Trophoblast cell (in vitro differentiated cells and primary cell): Measurements from ENCODE around the gene EXOC3.
"Not testable (repeated sequence)": the region's sequence is repeated elsewhere in the genome, so short reads cannot be mapped to it uniquely, and the experiment has no call there.

Source experiments
- DNase-seq, 2 donors: peaks; one replicate each; pipeline ENCODE4 v3.0.0-alpha.2; 2016
- H2AFZ ChIP-seq: 2 replicates; pipeline ENCODE4 v1.6.1; 2013; ENCODE audit warnings: low read length, moderate library complexity, mild to moderate bottlenecking; ENCODE audit not compliant: insufficient read depth, poor library complexity
- H2AK5ac ChIP-seq: 2 replicates; pipeline ENCODE4 v1.6.1; 2013; ENCODE audit warnings: mild to moderate bottlenecking, low read length
- H2BK120ac ChIP-seq: 2 replicates; pipeline ENCODE4 v1.6.1; 2013; ENCODE audit warnings: low read length, mild to moderate bottlenecking, moderate library complexity; ENCODE audit not compliant: insufficient read depth, poor library complexity
- H2BK12ac ChIP-seq: 2 replicates; pipeline ENCODE4 v1.6.1; 2013; ENCODE audit warnings: mild to moderate bottlenecking, low read length, moderate library complexity
- H2BK5ac ChIP-seq: 2 replicates; pipeline ENCODE4 v1.6.1; 2013; ENCODE audit warnings: low read length, low read depth, moderate library complexity, mild to moderate bottlenecking; ENCODE audit not compliant: poor library complexity
- H3K14ac ChIP-seq: 2 replicates; pipeline ENCODE4 v1.6.1; 2013; ENCODE audit warnings: mild to moderate bottlenecking, low read length
- H3K18ac ChIP-seq: 2 replicates; pipeline ENCODE4 v1.6.1; 2013; ENCODE audit warnings: mild to moderate bottlenecking, low read length
- H3K23ac ChIP-seq: 2 replicates; pipeline ENCODE4 v1.6.1; 2013; ENCODE audit warnings: low read length
- H3K27ac ChIP-seq: 2 replicates; pipeline ENCODE4 v1.5.1; 2013; ENCODE audit warnings: low read depth, mild to moderate bottlenecking, inconsistent platforms, low read length, moderate library complexity
- H3K27me3 ChIP-seq: 2 replicates; pipeline ENCODE4 v1.6.1; 2013; ENCODE audit warnings: inconsistent platforms, mild to moderate bottlenecking, low read length, moderate library complexity; ENCODE audit not compliant: insufficient read depth
- H3K36me3 ChIP-seq, 2 experiments: 1 replicate in 1 of 2; 2 replicates in 1 of 2; pipeline ENCODE4 v1.6.1; 2013; ENCODE audit warnings: low read length in 2 of 2, mild to moderate bottlenecking in 2 of 2, moderate library complexity in 1 of 2; ENCODE audit not compliant: insufficient read depth in 2 of 2, control insufficient read depth in 1 of 2
- H3K4ac ChIP-seq: 2 replicates; pipeline ENCODE4 v1.6.1; 2013; ENCODE audit warnings: low read depth, mild to moderate bottlenecking, low read length, moderate library complexity
- H3K4me1 ChIP-seq, 2 experiments: 1 replicate in 1 of 2; 2 replicates in 1 of 2; pipeline ENCODE4 v1.6.1; 2013; ENCODE audit warnings: low read length in 2 of 2, mild to moderate bottlenecking in 2 of 2, moderate library complexity in 1 of 2; ENCODE audit not compliant: insufficient read depth in 2 of 2, control insufficient read depth in 1 of 2
- H3K4me2 ChIP-seq: 2 replicates; pipeline ENCODE4 v1.6.1; 2013; ENCODE audit warnings: inconsistent platforms, mild to moderate bottlenecking, low read length, moderate library complexity
- H3K4me3 ChIP-seq: 2 replicates; pipeline ENCODE4 v1.5.1; 2013; ENCODE audit warnings: mild to moderate bottlenecking, low read depth, low read length, inconsistent platforms
- H3K79me1 ChIP-seq: one replicate; pipeline ENCODE4 v1.6.1; 2013; ENCODE audit warnings: low read length
- H3K79me2 ChIP-seq: 2 replicates; pipeline ENCODE4 v1.6.1; 2013; ENCODE audit warnings: low read length, mild to moderate bottlenecking; ENCODE audit not compliant: control insufficient read depth, insufficient read depth, poor library complexity
- H3K9ac ChIP-seq: 2 replicates; pipeline ENCODE4 v1.6.1; 2013; ENCODE audit warnings: mild to moderate bottlenecking, low read length
- H3K9me3 ChIP-seq: 2 replicates; pipeline ENCODE4 v1.6.1; 2013; ENCODE audit warnings: low read depth, mild to moderate bottlenecking, control low read depth, inconsistent platforms, low read length; ENCODE audit not compliant: insufficient read depth
- H4K12ac ChIP-seq: 2 replicates; pipeline ENCODE4 v1.6.1; 2013; ENCODE audit warnings: low read depth, mild to moderate bottlenecking, low read length, moderate library complexity
- H4K8ac ChIP-seq: 2 replicates; pipeline ENCODE4 v1.6.1; 2013; ENCODE audit warnings: low read depth, mild to moderate bottlenecking, low read length, moderate library complexity
- H4K91ac ChIP-seq: one replicate; pipeline ENCODE4 v1.6.1; 2013; ENCODE audit warnings: low read depth, mild to moderate bottlenecking, low read length, moderate library complexity
- WGBS: extraction: QIAGEN DNeasy Blood & Tissue Kit; methylation state at CpG from one replicate; pipeline ENCODE4 v1.1.7; 2013; ENCODE audit warnings: missing lambda C conversion rate; ENCODE audit not compliant: insufficient read length, insufficient coverage; ENCODE audit errors: extremely low coverage; 5-methylcytosine and 5-hydroxymethylcytosine counted together

Gene EXOC3

DNA sequence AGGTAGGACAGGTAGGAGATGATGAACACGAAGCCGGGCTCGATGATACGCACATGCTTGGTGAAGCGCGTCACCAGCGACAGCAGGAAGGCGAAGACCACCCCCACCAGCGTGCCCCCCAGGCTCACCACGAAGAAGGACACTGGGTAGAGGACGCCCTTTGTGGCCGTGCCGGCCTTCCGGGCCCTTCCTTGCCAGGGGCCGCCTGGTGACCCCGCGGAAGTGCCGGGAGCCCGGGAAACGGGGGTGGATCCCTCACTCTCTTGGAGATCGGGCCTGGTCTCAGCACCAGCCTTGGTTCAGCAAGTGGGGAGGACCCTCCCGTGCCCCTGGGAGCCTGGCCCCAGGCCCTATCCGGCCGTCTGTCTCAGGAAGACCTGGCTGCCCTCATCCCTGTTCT lies 41.6 kb downstream of the EXOC3 start:
- Histone ChIP-seq H3K79me1 (no peaks in the 10 kb centered on the region), H2BK5ac (no peak overlapping the region), H2AFZ (no peak overlapping the region), H2BK120ac (no peak overlapping the region), H3K4me1 (no peaks in the 10 kb centered on the region), H3K9me3 (no peaks in the 10 kb centered on the region), H3K79me2 (no peaks in the 10 kb centered on the region), H4K91ac (no peak overlapping the region), H3K4ac (no peak overlapping the region), H3K14ac (no peak overlapping the region), H3K23ac (no peak overlapping the region), H3K36me3 (no peaks in the 10 kb centered on the region), H3K4me2 (no peak overlapping the region), H3K9ac (no peak overlapping the region), H4K8ac (no peak overlapping the region), H3K27ac (no peak overlapping the region), H4K12ac (no peak overlapping the region), H3K18ac (no peak overlapping the region), H3K4me3 (no peak overlapping the region), H2AK5ac (no peak overlapping the region), H2BK12ac (no peak overlapping the region), H3K27me3 (no peaks in the 10 kb centered on the region)
- no CpG with 5 or more reads among the region's 24 CpGs for WGBS
- DNase-seq = no peak

DNA sequence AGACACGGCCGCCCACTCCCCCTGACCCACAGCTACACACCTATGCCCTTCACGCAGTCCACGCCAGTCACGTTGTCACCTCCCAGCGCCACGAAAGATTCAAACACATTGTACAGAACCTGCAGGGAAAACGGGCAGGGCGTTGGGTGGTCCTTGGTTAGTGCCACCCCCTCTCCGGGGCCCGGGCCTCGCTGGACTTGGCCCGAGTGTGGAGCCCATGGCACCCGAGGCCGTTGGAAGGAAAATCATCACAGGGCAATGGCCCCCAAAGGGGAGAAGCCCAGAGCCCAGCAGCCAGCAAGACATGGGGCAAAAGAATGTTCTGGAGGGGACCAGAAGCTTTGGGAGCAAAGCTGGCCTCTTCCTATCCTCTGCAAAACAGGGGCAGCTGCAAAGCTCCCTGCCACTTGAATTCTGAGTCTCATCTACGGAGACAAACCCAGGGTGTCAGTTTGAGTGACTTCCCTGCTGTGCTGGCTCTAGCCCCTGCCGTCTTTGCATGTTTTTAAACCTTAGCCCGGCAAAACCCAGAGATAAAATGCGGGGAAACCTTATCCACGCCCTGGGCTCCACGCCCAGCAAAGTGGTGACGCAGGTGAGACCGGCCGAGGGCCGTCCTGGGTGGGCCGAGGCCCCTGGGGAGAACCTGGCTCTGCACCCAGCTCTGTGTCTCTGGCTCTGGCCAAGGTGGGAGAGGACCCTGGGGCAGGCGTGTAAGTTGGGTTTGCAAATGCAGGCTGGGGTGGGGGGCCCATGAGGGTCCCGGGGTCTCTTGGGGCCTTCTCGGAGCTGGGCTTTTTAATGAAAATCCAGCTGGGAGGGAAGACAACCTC lies 42.4 kb downstream of the EXOC3 start:
- Histone ChIP-seq H4K91ac (no peak overlapping the region), H3K9ac (no peak overlapping the region), H3K9me3 (no peaks in the 10 kb centered on the region), H2BK12ac (no peak overlapping the region), H3K4me1 (no peaks in the 10 kb centered on the region), H3K18ac (no peak overlapping the region), H3K27me3 (no peaks in the 10 kb centered on the region), H3K4me2 (no peak overlapping the region), H3K79me1 (no peaks in the 10 kb centered on the region), H3K14ac (no peak overlapping the region), H2AK5ac (no peak overlapping the region), H3K4ac (no peak overlapping the region), H3K79me2 (no peaks in the 10 kb centered on the region), H2BK120ac (no peak overlapping the region), H3K36me3 (no peaks in the 10 kb centered on the region), H3K4me3 (no peak overlapping the region), H2BK5ac (no peak overlapping the region), H2AFZ (no peak overlapping the region), H4K8ac (no peak overlapping the region), H4K12ac (no peak overlapping the region), H3K23ac (no peak overlapping the region), H3K27ac (no peak overlapping the region)
- DNase-seq = no peak
- WGBS = no CpG with 5 or more reads among the region's 29 CpGs

DNA sequence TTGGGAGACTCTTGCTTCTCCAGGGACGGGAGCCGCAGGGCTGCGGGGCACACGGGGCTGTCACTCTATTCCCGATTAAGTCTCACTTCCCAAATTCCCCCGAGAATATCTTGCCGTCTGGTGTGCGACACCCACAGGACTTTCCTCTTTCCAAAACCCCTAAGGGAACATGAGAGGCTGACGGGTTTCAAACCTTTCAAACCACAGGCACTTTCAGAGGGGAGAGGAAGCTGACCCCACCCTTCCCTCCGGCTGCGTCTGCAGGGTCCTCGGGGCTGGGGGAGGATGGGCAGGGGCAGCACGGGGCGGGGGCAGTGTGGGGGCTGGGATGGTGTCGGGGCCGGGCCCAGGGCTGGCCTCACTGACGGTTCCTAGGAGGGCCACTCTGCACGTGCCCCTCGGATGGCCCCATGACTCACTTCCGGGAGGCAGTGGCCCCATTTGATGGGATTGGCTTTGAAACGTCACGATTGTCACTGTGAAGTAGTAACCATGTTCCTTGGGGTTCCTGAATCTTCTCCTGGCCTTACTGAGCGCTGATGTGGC lies 43.0 kb downstream of the EXOC3 start:
- Histone ChIP-seq H3K4me3 (no peak overlapping the region), H2AK5ac (no peak overlapping the region), H3K4ac (no peak overlapping the region), H3K9ac (no peak overlapping the region), H3K4me1 (no peaks in the 10 kb centered on the region), H3K79me2 (no peaks in the 10 kb centered on the region), H3K36me3 (no peaks in the 10 kb centered on the region), H2AFZ (no peak overlapping the region), H2BK5ac (no peak overlapping the region), H3K27ac (no peak overlapping the region), H3K23ac (no peak overlapping the region), H2BK120ac (no peak overlapping the region), H4K91ac (no peak overlapping the region), H3K27me3 (peaks cover 2% of the 10 kb centered on the region), H3K4me2 (no peak overlapping the region), H3K14ac (no peak overlapping the region), H3K9me3 (no peaks in the 10 kb centered on the region), H4K12ac (no peak overlapping the region), H4K8ac (no peak overlapping the region), H2BK12ac (no peak overlapping the region), H3K18ac (no peak overlapping the region), H3K79me1 (no peaks in the 10 kb centered on the region)
- WGBS = no CpG with 5 or more reads among the region's 23 CpGs
- DNase-seq = no peak

DNA sequence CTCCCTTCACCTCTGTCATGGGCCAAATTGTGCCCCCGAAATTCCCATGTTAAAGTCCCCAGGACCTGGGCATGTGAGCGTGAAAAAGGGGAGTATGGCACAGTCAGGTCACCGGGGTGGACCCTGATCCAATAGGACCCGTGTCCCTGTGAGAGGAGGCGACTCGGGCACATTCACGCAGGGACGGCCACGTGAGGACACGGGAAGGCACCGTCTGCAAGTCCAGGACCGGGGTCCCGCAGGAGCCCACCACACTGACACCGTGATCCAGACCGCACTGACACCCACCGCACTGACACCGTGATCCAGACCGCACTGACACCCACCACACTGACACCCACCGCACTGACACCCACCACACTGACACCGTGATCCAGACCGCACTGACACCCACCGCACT lies 43.6 kb downstream of the EXOC3 start:
- H3K23ac ChIP-seq, H3K9me3 ChIP-seq, H3K79me2 ChIP-seq, H3K36me3 ChIP-seq, H3K14ac ChIP-seq, H3K18ac ChIP-seq, DNase-seq, H3K27ac ChIP-seq, H3K4me1 ChIP-seq, H3K4me3 ChIP-seq, H2BK12ac ChIP-seq, H3K27me3 ChIP-seq, H2AK5ac ChIP-seq, H2BK120ac ChIP-seq, H2BK5ac ChIP-seq, H3K4me2 ChIP-seq, H3K4ac ChIP-seq, H4K12ac ChIP-seq, H4K8ac ChIP-seq, H3K79me1 ChIP-seq, H2AFZ ChIP-seq, H3K9ac ChIP-seq, H4K91ac ChIP-seq: not testable (repeated sequence)
- no CpG with 5 or more reads among the region's 22 CpGs for WGBS
